Hematopoietic multipotent progenitor cell (in vitro differentiated cells): ENCODE results near the gene HASPIN. TPM values are rescaled to one million over a fixed set of nuclear protein-coding genes. Genes with fewer than 3 reads are reported as not detected.
"Not testable (repeated sequence)": the region's sequence is repeated elsewhere in the genome, so short reads cannot be mapped to it uniquely, and the experiment has no call there.

Experiments
- DNase-seq, 3 donors: peaks; one replicate each; pipeline ENCODE4 v3.0.0-alpha.2; 2011 to 2015; ENCODE audit warnings: low read depth in 2 of 3, low spot score in 2 of 3
- total RNA-seq: library from RNA; depleted of rRNA; stranded (reverse); fragments of >200 nt; gene quantifications from one replicate; pipeline ENCODE4 v1.2.3, GENCODE V29; 2012

HASPIN gene
- total RNA-seq, 1 donor = 1.9 TPM

DNA sequence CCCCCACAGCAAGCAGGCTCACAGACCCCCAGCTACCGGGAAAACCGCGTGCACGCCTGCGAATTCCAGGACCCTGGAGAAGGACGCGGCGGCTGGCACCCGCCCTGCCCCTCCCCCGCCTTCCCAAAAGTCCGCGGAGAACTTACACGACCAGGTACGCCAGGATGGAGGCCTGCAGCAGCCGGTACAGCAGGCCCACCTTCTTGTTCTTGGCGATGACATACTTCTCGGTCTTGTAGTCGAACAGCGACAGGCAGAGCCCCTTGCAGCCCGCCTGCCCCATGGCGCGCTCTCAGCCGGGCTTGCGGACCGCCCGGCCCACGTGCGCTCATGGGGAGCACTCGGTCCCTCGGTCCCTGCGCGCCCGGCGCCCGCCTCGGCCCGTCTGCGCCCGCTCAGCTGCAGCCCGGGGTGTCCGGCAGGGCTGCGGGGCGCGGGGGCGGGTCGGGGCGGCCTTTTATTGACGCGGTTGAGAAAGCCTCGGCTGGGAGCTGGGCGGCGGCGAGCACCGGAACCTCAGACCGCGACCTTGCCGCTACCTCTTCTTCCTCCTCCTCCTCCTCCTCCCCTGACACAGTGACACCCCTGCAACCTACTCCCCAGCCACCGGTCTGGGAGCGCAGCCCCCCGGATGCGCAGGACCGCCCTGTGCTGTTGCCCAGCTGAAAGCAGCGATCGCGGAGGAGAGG is 27.8 kb upstream of the HASPIN start, which contains the start of gene P2RX5:
TSS of gene P2RX5 (minus strand) at position 433 of the 689 bp plus-strand sequence. CDS start at position 283, 150 bp downstream.
- peak; percentile 10 to 35 (median 33) for DNase-seq

DNA sequence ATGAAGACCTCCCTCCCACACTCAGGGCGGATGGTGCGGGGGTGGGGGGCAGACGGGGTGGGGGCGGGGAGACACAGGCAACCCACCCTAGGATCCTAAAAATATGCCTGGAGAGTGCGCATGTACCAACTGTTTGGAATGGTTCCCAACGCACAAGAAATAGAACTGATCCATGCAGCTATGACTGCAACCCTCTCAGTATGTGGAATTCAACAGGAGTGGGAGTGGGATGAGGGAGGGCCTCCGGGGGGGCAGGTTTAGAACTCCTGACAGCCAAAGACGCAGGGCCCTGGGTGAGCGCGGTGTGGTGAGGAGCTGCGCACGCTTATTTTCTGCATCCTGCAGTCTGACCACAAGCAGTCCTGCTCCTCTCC is 26.6 kb upstream of the HASPIN start:
- no peak for DNase-seq

DNA sequence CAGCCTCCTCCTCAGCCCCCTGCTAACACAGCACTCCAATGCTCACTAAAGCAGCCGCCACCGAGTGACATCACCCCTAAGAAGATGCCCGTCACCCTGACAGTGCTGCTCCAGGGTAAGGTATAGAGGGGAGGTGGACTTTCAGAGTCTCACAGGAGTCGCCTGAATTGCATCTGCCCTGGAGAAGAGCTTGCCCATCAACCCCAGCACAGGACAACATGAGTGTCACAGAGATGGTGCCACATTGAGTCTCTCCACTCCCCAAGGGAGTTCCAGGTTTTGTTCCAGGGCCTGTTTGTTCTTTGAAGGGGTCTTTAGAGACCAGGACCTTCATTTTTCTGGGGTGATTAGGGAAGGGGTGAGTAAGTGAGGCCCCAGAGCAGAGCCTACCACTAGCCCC is 25.6 kb upstream of the HASPIN start:
- no peak for DNase-seq

DNA sequence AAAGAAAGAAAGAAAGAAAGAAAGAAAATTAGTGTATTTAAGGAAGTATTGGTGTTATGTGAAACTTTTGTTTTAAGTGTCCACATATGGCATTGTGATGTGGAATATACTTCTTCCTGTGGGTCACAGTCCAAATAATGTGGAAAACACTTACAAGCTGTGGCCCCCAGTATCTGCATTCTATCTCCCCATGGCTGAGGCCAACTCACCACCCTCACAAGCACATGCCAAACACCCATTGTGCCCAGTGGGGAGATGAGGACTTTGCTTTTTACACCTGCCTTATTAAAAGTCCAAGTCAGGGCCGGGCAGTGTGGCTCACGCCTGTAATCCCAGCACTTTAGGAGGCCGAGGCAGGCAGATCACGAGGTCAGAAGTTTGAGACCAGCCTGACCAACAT is 23.8 kb upstream of the HASPIN start:
- no peak for DNase-seq

DNA sequence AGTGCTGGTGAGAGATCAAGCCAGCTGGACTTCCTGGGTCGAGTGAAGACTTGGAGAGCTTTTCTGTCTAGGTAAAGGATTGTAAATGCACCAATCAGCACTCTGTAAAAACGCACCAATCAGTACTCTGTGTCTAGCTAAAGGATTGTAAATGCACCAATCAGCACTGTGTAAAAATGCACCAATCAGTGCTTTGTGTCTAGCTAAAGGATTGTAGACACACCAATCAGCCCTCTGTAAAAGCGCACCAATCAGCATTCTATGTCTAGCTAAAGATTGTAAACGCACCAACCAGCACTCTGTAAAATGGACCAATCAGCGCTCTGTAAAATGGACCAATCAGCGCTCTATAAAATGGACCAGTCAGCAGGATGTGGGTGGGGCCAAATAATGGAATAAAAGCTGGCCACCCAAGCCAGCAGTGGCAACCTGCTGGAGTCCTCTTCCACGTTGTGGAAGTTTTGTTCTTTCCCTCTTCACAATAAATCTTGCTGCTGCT is 21.6 kb upstream of the HASPIN start:
- not testable (repeated sequence) for DNase-seq

DNA sequence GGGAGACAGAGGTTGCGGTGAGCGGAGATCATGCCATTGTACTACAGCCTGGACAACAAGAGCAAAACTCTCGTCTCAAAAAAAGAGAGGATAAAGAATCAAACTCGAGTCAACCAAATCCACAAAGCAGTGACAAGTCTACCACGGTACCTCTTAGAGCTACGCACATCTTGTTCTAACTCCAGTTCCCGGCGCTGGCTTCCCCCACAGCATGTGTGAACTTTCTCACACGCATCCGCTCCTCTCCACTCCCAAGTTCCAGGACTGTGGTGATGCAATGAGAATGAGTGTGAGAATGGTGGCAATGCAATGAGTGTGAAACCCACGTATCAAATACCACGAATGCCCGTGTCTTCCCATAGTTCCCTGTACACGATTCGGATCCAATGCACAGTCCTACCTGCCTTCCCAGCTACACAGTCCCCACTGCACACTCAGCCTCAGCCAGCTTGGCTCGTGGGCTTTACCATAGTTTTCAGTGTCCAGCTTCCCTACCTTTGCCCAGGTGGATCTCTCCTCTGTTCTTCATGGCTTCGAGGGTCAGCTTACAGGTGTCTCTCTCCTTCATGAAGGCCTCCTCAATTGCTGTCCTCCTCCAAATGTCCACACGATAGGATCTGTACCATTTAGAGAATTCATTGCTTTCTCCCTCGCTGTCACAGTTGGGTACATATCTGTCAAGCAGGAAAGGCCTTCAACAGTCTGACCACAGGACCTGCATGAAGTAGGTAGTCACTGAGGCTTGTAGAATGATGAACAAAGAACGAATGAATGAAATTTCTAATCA is 18.6 kb upstream of the HASPIN start:
- DNase-seq = no peak

DNA sequence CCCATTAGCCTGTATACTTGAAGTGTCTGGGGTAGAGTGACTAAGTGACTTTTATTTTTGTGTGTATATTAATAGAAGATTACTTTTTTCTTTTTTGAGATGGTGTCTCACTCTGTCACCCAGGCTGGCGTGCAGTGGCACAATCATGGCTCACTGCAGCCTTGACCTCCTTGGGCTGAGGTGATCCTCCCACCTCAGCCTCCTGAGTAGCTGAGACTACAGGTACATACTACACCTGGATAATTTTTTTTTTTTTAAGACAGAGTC is 18.1 kb upstream of the HASPIN start:
- not testable (repeated sequence) for DNase-seq

DNA sequence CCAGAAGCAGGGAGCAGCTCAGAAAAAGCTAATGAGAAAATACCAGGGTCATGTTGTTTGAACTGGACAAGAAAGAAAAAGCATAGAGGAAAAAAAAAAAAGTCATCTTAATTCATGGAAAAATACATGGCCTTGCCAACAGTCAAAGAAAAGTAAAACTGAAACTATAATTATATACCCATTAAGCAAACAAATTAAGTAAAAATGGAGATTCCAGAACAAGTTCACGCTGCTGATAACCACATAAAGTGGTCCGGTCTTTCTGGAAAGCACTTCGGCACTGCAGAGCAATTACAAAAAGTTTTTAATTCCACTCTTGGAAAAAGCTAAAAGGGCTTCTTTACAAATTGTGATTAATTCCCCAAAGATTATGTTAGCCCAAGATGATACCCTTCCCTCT is 15.3 kb upstream of the HASPIN start:
- DNase-seq = no peak

DNA sequence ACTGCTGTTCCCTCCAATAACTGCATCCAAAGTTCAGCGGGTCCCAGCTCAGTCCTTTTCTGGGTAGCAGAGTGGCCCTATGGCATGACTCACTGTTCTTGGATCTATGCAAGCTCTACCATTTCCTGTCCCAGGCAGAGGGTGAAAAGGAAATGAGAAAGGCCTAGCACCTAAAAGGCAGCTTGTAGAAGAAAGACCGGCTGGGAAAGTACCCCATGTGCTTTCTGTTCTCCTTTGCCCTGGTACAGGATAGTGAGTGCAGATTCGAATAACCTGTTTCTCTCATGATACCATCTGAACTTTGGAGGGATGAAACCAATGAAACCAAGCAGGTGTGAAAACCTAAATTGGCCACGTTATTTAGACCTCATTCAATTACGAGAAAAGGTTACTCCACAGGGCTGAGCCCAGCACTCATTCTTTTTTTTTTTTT is 12.7 kb upstream of the HASPIN start:
- DNase-seq = peak; percentile 57 to 89 (median 84)

DNA sequence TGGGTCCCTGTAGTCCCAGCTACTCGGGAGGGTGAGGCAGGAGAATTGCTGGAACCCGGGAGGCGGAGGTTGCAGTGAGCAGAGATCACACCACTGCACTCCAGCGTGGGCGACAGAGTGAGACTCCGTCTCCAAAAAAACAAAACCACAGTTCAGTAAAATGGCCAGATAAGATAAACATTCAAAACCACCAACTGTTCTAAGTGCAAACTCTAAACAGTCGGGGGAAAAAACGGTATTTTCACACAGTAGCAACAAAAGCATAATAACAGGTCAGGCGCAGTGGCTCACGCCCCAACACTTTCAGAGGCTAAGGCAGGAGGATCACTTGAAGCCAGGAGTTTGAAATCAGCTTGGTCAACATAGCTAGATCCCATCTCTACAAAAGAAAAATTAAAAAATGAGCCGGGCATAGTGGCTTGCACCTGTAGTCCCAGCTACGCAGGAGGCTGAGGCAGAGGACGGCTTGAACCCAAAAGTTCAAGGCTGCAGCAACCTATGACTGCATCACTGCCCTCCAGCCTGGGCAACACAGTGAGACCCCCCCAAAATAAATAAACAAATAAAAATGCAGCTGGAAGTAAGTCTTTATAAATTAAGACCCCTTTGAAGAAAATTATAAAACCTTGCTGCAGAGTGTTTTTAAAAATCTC is 10.8 kb upstream of the HASPIN start:
- peak in 1 of 3 donors; percentile 73 for DNase-seq

DNA sequence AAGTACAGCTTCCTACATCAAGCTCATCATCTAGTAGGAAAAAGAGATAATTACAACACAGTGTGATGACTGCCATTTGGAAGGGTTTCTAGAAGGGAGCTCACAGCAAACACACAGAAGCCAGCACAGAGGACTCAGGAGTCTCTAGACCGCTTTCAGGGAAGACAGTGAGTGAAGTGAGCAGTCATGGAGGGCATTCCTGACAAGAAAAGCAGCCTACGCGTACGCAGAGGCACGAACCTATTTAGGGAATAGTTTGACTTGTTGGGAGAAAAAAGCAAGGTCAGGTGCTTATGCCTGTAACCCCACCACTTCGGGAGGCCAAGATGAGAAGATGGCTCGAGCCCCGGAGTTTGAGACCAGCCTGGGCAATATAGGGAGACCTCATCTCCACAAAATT is 8.4 kb upstream of the HASPIN start:
- no peak for DNase-seq

DNA sequence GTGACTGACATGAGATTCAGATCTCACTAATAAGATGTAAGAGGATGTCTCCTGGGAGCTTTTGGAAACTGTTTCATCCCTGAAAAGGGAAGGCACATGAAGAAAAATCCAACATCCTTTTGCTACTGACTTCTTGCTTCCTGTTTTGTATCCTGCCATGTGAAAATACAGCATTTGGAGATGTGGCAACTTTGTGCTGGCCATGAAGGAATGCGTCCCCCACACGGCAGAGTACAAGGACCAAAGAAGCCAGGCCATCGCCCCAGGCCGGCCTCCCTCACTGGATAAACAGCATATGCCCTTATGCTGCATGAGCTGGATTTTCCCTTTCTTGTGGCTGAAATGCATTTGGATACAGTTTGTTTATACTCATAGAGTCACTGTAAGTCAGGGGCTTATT is 5.5 kb upstream of the HASPIN start:
- no peak for DNase-seq

DNA sequence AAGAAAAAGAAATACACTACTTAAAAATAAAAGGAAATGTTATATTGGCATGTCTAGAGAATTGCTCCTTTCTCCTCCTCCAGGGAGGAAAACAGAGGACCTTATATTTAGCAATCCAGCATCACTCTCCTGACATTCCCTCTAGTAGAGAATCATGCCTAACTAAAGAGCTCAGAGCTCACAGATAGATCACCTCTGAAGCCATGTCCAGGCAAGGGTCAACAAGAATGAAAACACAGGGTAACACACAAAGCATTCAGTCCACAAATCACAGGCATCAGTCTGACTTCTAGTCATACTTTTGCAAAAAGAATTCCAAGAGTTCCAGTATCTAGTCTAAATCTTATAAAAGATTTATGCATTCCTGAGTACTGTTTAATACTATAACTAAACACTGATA is 4.4 kb upstream of the HASPIN start:
- DNase-seq = no peak

DNA sequence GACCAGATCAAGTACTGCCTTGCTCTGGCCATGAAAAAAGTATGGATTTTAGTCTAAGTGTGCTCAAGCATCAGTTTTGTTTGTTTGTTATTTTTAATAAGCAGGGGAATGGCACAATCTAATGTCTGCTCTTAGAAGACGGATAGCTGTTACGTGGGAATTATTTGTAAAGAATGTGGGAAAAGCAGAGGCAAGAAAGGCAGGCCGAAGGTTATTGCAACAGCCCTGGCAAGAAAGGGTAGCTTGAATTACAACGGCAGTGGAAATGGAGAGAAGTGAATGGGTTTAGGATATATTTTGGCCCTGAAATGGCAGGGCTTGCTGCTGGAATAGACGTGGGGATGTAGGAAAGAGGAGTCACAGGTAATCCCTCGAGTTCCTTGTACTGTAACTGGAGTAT is 987 bp upstream of the HASPIN start:
- no peak for DNase-seq

DNA sequence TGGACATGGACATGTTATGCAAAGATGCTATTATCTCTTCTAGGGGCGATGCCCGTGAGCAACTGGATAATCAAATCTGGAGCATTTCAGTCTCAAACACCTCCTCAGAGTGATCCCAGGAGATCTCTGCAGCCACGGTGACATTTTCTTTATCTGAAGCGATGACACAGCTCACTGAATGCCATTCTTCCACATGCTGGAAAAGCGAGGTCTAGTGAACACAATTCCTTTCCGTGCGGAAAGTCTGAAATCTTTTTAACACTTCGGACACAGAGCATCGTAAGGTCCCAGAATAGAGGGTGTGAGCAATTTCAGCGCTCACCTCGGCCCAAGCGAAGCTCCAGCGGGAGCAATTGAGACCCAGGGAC is 531 bp upstream of the HASPIN start:
- DNase-seq = no peak

DNA sequence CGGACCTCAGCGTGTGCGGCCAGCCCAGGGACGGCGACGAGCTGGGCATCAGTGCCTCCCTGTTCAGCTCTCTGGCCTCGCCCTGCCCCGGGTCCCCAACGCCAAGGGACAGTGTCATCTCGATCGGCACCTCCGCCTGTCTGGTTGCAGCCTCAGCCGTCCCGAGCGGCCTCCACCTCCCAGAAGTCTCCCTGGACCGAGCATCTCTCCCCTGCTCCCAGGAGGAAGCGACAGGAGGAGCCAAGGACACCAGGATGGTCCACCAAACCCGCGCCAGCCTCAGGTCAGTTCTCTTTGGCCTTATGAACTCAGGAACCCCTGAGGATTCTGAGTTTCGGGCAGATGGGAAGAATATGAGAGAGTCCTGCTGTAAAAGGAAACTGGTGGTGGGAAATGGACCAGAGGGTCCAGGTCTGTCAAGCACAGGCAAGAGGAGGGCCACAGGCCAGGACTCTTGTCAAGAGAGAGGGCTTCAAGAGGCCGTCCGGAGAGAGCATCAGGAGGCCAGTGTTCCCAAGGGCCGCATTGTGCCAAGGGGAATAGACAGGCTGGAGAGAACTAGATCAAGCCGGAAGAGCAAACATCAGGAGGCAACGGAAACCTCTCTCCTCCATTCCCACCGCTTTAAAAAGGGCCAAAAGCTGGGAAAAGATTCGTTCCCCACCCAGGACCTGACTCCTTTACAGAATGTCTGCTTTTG is 825 bp downstream of the HASPIN start:
- no peak for DNase-seq

DNA sequence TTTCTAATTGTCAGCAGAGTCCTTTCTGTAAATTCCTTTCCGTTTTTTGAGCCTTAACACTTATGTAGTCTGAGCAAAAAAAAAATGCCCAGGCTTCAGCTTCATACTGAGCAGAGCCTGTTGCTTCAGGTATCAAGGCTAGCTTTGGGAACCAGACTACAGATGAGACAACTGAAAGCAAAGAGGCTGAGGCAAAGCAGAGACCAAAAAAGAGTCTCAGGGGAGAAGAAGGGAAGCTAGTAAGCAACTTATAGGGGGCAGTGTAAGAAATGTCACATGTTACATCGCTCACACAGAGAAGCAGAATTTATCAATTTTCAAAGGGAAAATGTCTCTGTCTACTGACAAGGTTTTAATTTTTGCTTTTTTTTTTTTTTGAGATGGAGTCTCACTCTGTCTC is 3.3 kb downstream of the HASPIN start:
- DNase-seq = no peak

DNA sequence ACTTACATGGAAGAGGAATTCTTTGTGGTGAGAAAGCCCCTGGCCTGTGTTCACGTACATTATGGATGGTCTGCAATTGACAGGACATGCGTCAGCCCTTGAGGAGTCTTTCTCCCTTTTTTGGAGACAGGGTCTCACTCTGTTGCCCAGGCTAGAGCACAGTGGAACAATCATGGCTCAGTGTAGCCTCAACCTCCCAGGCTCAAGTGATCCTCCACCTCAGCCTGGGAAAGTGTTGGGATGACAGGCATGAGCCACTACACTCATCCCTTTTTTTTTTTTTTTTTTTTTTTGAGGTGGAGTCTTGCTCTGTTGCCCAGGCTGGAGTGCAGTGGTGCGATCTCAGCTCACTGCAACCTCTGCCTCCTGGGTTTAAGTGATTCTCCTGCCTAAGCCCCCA is 4.4 kb downstream of the HASPIN start:
- not testable (repeated sequence) for DNase-seq

DNA sequence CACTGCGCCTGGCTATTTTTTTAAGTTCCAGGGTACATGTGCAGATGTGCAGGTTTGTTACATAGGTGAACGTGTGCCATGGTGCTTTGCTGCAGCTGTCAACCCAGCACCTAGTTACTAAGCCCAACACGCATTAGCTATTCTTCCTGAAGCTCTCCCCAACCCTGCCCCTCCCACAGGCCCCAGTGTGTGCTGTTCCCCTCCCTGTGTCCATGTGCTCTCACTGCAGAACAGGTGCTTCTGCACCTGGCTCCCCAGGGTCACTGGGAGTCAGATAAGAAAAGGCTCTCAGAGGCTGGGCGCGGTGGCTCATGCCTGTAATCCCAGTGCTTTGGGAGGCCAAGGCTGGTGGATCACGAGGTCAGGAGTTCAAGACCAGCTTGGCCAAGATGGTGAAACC is 6.2 kb downstream of the HASPIN start:
- DNase-seq = no peak

DNA sequence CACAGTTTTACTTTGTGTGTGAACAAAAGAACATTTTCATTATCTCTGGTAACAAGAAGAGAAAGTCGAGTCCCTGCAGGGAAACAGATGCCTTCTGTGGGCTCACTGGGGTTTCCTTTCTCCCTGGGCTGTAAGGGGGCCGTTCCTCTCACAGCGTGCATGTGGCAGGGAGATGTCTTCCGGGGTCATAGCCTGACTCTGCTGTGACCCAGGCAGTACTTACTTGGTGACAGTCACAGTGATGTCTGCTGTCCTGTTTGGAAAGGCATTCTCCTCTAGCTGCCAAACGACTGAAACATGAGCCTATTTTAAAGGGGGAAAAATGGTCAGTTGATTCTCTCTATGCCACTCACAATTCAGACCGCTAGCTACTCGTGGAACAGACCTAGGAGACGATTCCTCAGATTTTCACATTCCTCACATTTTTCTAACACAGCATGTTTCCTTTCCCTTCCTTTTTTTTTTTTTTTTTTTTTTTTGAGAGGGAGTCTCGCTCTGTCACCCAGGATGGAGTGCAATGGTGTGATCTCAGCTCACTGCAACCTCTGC is 7.3 kb downstream of the HASPIN start:
- DNase-seq = no peak

DNA sequence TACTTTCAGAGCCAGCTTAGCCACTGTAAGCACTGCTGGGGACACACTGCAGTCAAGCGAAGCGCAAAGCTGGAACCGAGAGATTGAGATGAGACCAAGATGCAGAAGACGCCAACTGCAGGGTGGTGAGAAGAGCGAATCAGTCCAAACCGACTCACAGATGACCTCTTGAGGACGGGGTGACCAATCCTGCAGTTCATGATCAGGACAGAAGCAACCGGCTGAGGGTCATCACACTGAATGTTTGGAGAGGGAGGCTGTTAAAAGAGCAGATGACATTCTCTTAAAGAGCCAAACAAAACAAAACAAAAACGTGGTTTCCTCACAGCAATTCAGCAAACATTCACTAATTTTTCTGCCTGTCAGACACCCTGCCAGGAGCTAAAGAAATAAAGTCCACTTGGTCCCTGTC is 8.5 kb downstream of the HASPIN start:
- no peak for DNase-seq
